Type B pancreatic cell (in vitro differentiated cells): ENCODE measurements around the gene CST6. TPM values are rescaled to one million over a fixed set of nuclear protein-coding genes. Genes with fewer than 3 reads are reported as not detected.

ENCODE experiments used
- DNase-seq: peaks from one replicate; pipeline ENCODE4 v3.0.0; 2021; ENCODE audit warnings: mixed read lengths; ENCODE audit not compliant: unreplicated experiment; ENCODE audit errors: extremely low spot score
- H3K27ac Mint-ChIP-seq: 2 replicates; pipeline ENCODE4 v1.8.0; 2021; ENCODE audit warnings: mild to moderate bottlenecking, mixed read lengths
- H3K27me3 Mint-ChIP-seq: 2 replicates; pipeline ENCODE4 v1.8.0; 2021; ENCODE audit warnings: mixed read lengths
- H3K36me3 Mint-ChIP-seq: 2 replicates; pipeline ENCODE4 v1.8.0; 2021; ENCODE audit warnings: mixed read lengths
- H3K4me1 Mint-ChIP-seq: one replicate; pipeline ENCODE4 v1.8.0; 2021; ENCODE audit warnings: mixed read lengths; ENCODE audit not compliant: unreplicated experiment
- H3K4me3 Mint-ChIP-seq: 2 replicates; pipeline ENCODE4 v1.8.0; 2021; ENCODE audit warnings: mild to moderate bottlenecking, mixed read lengths
- H3K9me3 Mint-ChIP-seq: 2 replicates; pipeline ENCODE4 v1.8.0; 2021; ENCODE audit warnings: mixed read lengths
- CTCF ChIP-seq: fragments of 200-600 bp; sonication (generic); conservative IDR thresholded peaks from 2 replicates; pipeline ENCODE4 v1.5.0; 2021; ENCODE audit warnings: antibody characterized with exemption, mild to moderate bottlenecking
- total RNA-seq: library from RNA; stranded (reverse); gene quantifications from 2 replicates; pipeline ENCODE4 v1.2.1, GENCODE V29; 2021; ENCODE audit warnings: low replicate concordance

Gene CST6
- total RNA-seq, 1 donor from 2014 or later = not detected

GRCh38 chr11:66035653-66036333, 24.0 kb downstream of the CST6 start:
- peaks cover 8% of the 10 kb centered on the region for H3K27me3 Mint-ChIP-seq
- H3K4me3 Mint-ChIP-seq = no peak overlapping the region
- DNase-seq = no peak
- H3K9me3 Mint-ChIP-seq = no peaks in the 10 kb centered on the region
- no peak for TF ChIP-seq CTCF
- H3K27ac Mint-ChIP-seq = no peak overlapping the region
- no peaks in the 10 kb centered on the region for H3K4me1 Mint-ChIP-seq
- no peaks in the 10 kb centered on the region for H3K36me3 Mint-ChIP-seq

DNA sequence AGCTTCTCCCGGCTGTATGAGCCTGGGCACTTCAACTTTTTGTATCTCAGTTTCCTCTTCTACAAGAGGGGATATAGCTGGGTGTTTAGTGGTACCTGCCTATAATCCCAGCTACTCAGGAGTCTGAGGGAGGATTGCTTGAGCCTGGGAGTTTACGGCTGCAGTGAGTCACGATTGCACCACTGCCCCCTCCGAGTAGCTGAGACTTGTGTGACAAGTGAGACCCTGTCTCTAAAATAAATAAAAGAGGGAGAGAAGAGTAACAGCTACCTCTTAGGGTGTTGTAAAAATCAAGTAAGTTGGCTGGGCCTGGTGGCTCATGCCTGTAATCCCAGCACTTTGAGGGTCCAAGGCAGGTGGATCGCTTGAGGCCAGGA, 24.5 kb downstream of the CST6 start:
- no peak for TF ChIP-seq CTCF
- H3K4me1 Mint-ChIP-seq = no peaks in the 10 kb centered on the region
- H3K4me3 Mint-ChIP-seq = no peak overlapping the region
- H3K27ac Mint-ChIP-seq = no peak overlapping the region
- no peaks in the 10 kb centered on the region for H3K9me3 Mint-ChIP-seq
- H3K27me3 Mint-ChIP-seq = peaks cover 7% of the 10 kb centered on the region
- H3K36me3 Mint-ChIP-seq = no peaks in the 10 kb centered on the region
- DNase-seq = no peak

DNA sequence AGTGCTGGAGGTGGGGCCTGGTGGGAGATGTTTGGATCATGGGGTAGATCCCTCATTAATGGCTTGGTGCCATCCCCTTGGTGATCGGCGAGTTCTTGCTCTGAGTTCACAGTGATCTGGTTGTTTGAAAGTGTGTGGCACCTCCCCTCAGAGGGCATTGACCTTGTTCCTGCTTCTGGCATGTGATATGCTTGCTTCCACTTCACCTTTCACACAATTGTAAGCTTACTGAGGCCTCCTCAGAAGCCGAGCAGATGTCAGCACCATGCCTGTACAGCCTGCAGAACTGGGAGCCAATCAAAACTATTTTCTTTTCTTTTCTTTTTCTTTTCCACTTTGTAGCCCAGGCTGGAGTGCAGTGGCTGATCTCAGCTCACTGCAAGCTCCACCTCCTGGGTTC, 25.5 kb downstream of the CST6 start:
- H3K27me3 Mint-ChIP-seq = peaks cover 6% of the 10 kb centered on the region
- H3K4me3 Mint-ChIP-seq = no peak overlapping the region
- no peak for TF ChIP-seq CTCF
- no peak overlapping the region for H3K27ac Mint-ChIP-seq
- no peak for DNase-seq
- H3K36me3 Mint-ChIP-seq = no peaks in the 10 kb centered on the region
- no peaks in the 10 kb centered on the region for H3K4me1 Mint-ChIP-seq
- no peaks in the 10 kb centered on the region for H3K9me3 Mint-ChIP-seq

- no peak for TF ChIP-seq CTCF
- no peak overlapping the region for H3K4me3 Mint-ChIP-seq
- H3K27ac Mint-ChIP-seq = no peak overlapping the region
- no peak for DNase-seq
- H3K9me3 Mint-ChIP-seq = no peaks in the 10 kb centered on the region
- H3K4me1 Mint-ChIP-seq = no peaks in the 10 kb centered on the region
- H3K27me3 Mint-ChIP-seq = peaks cover 2% of the 10 kb centered on the region
- no peaks in the 10 kb centered on the region for H3K36me3 Mint-ChIP-seq
Observed at GRCh38 chr11:66039765-66040164, 28.0 kb downstream of the CST6 start.

DNA sequence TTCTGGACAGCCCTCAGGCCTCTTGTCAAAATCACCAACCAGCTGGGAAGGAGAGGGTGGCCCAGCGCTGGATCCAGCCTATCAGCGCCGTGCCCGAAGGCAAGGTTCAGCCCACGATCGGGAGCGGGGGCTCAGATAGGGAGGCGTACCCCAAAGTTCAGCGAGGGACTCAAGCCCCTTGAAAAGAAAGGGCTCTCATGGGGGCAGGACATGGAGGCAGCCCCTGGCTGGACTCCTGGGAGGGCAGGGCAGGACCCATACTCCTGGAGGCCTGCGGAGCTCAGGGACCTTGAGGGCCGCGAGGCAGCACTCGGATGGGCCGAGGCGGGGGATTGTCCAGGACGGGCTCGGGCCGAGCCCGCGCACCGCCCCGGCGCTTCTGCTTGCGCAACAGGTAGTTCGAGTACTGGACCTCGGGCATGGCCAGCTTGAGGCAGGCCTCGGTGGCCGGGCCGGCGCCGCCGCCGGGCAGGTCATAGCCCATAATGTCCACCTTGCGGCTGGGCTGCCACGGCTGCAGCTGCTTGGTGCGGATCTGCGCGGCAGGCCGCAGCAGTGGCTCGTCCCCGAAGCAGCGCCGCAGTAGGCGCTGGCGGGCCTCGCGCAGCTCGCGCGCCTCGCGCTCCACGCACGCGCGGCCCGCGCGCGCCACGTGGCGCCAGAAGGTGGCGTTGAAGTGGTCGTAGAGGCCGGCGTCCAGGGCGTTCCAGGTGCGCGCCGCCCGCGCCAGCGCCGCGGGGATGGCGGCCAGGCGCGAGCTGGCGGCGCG, 30.6 kb downstream of the CST6 start:
- Mint-ChIP-seq H3K4me3 (no peak overlapping the region), H3K9me3 (no peaks in the 10 kb centered on the region), H3K27ac (no peak overlapping the region), H3K4me1 (no peaks in the 10 kb centered on the region), H3K27me3 (no peaks in the 10 kb centered on the region), H3K36me3 (no peaks in the 10 kb centered on the region)
- no peak for DNase-seq
- TF ChIP-seq CTCF = no peak
